ENCODE results near the gene DNAH10.

Gene DNAH10

DNA sequence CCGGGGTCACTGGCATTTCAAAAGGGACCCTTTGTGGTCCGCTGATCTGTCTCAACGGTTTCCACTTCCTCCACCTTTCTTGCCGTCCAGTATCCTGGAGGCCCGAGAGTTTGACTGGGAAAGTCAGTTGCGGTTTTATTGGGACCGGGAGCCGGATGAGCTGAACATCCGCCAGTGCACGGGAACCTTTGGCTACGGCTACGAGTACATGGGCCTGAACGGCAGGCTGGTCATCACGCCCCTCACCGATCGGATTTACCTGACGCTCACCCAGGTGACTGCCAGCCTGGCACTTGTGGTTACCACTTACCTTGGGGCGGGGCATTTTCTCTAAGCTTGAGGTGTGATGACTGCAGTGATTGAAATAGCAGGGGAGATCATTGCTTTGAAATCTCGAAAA, 83.8 kb downstream of the DNAH10 start:
- DNase-seq: no peak

DNA sequence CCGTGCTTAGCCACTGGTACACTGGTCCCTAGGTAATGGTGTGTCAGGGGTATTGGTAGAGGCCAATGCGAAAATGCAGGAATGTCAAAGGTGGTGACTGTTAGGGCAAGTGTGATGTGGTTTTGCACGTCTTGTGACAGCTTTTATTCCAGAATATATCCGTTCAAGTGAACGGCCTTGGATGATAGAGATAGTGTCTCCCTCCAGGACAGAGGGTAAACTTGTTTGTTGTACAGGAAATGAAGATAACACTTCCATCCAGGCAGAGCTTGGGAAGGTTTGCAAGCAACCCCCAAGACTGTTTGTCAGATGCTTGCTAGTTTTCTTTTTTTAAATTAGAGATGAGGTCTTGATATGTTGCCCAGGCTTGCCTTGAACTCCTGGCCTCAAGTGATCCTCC, 84.2 kb downstream of the DNAH10 start:
- no peak for DNase-seq

DNA sequence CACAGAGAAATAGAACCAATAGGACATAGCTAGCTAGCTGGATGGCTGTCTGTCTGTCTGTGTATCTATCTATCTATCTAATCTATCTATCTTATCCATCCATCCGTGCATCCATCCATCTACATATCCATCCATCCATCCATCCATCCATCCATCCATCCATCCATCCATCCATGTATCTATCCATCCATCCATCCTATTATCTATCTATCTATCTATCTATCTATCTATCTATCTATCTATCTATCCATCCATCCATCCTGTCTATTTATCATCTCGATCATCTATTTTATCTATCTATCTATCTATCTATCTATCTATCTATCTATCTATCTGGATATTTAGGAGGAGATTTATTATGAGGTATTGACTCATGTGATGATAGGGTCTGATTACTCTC, 84.9 kb downstream of the DNAH10 start:
- DNase-seq: no peak

DNA sequence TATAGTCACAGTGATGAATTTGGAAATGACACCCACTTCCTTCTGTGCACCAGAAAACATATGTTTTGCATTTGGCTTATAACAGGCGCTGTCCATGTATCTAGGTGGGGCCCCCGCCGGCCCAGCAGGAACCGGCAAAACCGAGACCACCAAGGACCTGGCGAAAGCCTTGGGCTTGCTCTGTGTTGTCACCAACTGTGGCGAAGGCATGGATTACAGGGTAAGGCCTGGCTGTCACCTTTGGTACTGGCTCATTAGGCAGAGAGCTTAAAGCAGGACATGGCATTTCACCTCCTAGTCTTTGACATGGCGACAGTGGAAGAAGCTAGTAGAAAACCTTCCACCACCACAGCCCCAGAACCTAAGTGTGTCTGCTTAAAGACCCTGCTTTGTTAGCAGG, 85.8 kb downstream of the DNAH10 start:
- DNase-seq: no peak

GRCh38 chr12:123849517-123849916, 87.4 kb downstream of the DNAH10 start:
- no peak for DNase-seq

- no peak for DNase-seq
Measured at GRCh38 chr12:123850246-123851134, 88.4 kb downstream of the DNAH10 start.

GRCh38 chr12:123853396-123854070, 91.4 kb downstream of the DNAH10 start:
- no peak for DNase-seq

DNA sequence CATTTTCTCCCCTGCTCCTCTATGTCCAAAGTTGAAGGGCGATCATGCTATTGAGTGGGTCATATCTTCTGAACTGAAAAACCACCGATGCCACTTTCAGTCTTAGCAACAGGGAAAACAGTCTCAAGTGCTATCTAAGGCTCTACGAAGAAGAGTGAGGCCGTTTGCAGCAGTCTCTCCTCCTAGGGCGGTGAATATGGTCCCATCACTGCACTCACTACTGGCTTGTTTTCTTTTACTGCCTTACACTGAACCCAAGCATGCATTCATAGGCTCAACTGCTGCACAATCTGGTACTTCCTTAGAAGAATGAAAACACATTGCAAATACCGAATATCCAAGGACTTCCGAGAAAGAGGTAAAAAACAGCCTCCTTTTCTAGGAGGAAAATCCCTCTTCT, 92.1 kb downstream of the DNAH10 start:
- DNase-seq: no peak

GRCh38 chr12:123854918-123855317, 92.8 kb downstream of the DNAH10 start:
- no peak for DNase-seq

GRCh38 chr12:123856681-123857080, 94.6 kb downstream of the DNAH10 start:
- DNase-seq: no peak

DNA sequence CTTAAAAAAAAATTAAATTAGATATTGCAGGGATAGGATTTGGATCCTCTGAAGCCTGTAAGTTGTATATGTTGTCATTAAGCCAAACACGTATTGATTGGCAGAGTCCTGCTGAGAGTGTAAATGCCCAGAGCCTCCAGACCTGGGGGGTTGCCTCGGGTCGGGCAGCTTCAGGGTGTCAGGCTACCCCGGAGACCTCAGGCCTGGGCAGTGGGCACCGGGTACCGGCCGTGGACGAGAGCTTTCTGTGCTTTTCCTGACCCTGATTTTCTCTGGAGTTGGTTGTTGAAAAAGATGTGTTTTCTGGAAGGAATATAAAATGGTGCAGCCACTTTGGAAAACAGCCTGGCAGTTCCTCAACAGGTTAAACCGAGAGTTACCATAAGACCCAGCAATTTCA, 96.1 kb downstream of the DNAH10 start:
- DNase-seq: no peak

DNA sequence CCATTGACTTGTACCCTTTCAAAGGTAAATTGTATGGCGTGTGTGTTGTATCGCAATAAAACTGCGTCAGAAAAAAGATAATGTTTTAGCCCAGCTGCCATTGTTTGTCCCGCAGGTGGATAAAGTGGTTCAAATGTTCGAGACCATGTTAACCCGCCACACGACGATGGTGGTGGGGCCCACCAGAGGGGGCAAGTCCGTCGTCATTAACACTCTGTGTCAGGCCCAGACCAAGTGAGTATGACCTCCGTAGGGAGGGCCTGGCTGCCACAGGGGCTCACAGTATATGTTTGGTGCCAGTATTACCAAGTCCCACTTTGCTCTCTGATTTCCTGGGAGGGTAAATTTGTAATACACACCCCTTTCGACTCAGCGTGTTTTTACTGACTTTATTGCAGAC, 96.9 kb downstream of the DNAH10 start:
- no peak for DNase-seq

GRCh38 chr12:123860377-123860776, 98.3 kb downstream of the DNAH10 start:
- DNase-seq: no peak

GRCh38 chr12:123861392-123861791, 99.3 kb downstream of the DNAH10 start:
- DNase-seq: no peak

- no peak for DNase-seq
Measured at GRCh38 chr12:123867141-123867540, 105.0 kb downstream of the DNAH10 start.

DNA sequence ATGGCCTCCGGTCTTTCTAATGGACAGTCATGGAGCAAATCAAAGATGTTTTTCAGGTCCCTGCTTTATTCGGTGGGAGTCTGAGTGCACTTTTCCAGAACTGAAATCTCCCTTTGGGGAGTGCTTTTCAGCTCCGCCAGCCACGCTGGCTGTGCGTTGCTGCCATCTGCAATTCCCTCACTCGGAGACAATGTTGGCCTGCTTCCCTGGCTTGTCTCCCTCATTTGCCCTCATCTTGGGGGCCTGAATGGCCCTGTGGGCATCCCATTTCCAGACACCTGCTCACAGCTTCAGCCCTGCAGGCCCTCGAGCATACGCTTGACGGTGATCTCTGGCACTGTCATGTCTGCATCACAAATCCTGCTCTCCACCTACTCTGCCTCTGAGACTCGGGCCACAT, 106.7 kb downstream of the DNAH10 start:
- no peak for DNase-seq

GRCh38 chr12:123873793-123874192, 111.7 kb downstream of the DNAH10 start:
- DNase-seq: no peak

DNA sequence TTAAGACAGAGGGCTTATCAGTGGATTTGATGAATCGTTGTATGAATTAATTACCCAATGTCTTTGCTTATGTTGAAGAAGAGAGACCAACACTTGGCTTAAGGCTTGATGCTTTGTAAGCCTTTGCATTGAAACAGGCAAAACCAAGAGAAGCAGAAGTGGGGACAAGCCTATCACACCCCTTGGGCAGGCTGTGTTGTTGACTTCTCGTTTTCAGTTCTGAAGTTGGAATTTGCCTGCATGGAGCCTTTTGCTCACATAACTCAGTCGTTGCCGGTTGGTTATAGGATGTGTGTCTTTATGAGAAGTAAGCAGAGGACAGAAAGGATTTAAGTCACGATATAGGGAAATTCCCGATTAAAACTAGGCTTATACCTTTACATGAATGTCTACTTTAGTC, 115.9 kb downstream of the DNAH10 start:
- no peak for DNase-seq

DNA sequence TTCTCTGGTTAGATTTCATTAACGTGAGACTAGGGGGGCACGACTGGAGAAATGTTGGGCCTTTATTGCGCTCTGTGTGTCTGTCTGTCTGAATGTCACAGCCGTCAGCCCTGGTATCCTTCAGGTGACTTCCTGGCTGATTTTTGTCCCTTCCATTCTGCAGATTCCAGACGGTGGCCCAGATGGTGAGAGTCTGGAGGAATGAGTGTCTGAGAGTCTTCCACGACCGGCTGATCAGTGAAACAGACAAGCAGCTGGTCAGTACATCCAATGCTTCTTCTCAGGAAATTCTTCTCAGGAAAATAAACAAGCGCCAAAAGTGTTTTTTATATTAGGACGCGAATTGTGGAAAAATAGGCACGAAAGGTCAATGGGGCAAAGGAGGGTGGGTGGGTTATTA, 117.0 kb downstream of the DNAH10 start:
- no peak for DNase-seq

DNA sequence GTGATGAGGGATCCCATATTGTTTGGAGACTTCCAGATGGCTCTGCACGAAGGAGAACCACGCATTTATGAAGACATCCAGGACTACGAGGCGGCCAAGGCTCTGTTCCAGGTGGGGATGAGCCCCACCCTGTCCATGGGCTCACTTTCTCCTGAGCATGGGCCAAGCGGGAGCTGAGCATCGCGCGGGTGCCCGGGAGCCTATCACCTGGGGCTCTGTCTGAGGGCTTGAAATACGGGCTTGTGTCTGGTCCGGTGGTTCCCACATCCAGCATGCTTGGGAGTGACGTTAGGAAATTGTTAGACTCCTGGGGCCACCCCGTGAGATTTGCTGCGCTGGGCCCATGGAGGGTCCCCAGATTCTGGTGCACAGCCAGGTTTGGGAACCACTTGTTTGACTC, 117.6 kb downstream of the DNAH10 start:
- no peak for DNase-seq

DNA sequence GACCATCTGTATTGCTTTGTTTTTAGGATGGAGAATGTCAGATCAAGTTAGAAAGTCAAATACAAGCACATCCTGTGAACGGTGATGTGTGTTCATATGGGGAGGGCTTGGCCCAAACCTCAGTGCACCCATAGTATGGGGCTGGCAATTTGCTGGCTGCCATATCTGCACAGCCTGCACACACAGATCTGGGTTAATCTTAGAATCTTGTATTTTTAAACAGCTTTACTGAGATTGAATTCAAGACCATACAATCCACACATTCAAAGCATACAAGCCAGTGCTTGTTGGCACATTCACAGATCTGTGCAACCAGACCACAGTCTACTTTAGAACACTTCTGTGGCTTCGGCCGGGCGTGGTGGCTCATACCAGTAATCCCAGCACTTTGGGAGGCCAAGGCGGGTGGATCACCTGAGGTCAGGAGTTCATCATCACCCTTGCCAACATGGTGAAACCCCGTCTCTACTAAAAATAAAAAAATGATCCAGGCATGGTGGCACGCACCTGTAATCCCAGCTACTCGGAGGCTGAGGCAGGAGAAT, 120.1 kb downstream of the DNAH10 start:
- DNase-seq: no peak

DNA sequence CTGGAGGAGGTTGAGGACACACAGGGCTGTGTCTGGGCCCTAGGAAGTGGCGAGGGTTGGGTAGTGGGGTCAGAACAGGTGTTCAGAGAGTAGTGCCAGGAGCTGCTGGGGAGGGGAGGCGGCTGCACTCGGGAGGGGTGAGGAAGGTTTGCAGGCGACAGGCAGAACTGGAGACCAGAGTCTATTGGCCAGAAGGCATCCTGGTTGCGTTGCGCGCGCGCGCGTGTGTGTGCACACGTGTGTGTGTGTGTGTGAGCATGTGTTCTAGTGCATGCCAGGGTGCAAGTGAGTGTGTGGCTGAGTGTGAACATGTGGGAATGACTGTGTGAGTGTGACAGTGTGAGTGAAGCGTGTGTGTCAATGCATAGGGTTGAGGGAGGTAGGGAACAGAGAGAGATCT, 124.2 kb downstream of the DNAH10 start:
- DNase-seq: no peak

- DNase-seq: no peak
Measured at GRCh38 chr12:123886931-123887582, 125.0 kb downstream of the DNAH10 start.

- DNase-seq: no peak
Measured at GRCh38 chr12:123888989-123889388, 126.9 kb downstream of the DNAH10 start.
